Type B pancreatic cell (in vitro differentiated cells): ENCODE measurements around the gene KAZN. TPM values are rescaled to one million over a fixed set of nuclear protein-coding genes. Genes with fewer than 3 reads are reported as not detected.
"Not testable (repeated sequence)": the region's sequence is repeated elsewhere in the genome, so short reads cannot be mapped to it uniquely, and the experiment has no call there.

Experiments used
- DNase-seq: peaks from one replicate; pipeline ENCODE4 v3.0.0; 2021; ENCODE audit warnings: mixed read lengths; ENCODE audit not compliant: unreplicated experiment; ENCODE audit errors: extremely low spot score
- H3K27ac Mint-ChIP-seq: 2 replicates; pipeline ENCODE4 v1.8.0; 2021; ENCODE audit warnings: mild to moderate bottlenecking, mixed read lengths
- H3K27me3 Mint-ChIP-seq: 2 replicates; pipeline ENCODE4 v1.8.0; 2021; ENCODE audit warnings: mixed read lengths
- H3K36me3 Mint-ChIP-seq: 2 replicates; pipeline ENCODE4 v1.8.0; 2021; ENCODE audit warnings: mixed read lengths
- H3K4me1 Mint-ChIP-seq: one replicate; pipeline ENCODE4 v1.8.0; 2021; ENCODE audit warnings: mixed read lengths; ENCODE audit not compliant: unreplicated experiment
- H3K4me3 Mint-ChIP-seq: 2 replicates; pipeline ENCODE4 v1.8.0; 2021; ENCODE audit warnings: mild to moderate bottlenecking, mixed read lengths
- H3K9me3 Mint-ChIP-seq: 2 replicates; pipeline ENCODE4 v1.8.0; 2021; ENCODE audit warnings: mixed read lengths
- CTCF ChIP-seq: fragments of 200-600 bp; sonication (generic); conservative IDR thresholded peaks from 2 replicates; pipeline ENCODE4 v1.5.0; 2021; ENCODE audit warnings: antibody characterized with exemption, mild to moderate bottlenecking
- total RNA-seq: library from RNA; stranded (reverse); gene quantifications from 2 replicates; pipeline ENCODE4 v1.2.1, GENCODE V29; 2021; ENCODE audit warnings: low replicate concordance

KAZN gene
- total RNA-seq, 1 donor from 2014 or later: 33.7 TPM

- DNase-seq: no peak
- peaks cover 7% of the 10 kb centered on the region for H3K27me3 Mint-ChIP-seq
- no peaks in the 10 kb centered on the region for H3K36me3 Mint-ChIP-seq
- no peak overlapping the region for H3K4me3 Mint-ChIP-seq
- H3K4me1 Mint-ChIP-seq: no peaks in the 10 kb centered on the region
- TF ChIP-seq CTCF: no peak
- peaks cover 15% of the 10 kb centered on the region for H3K9me3 Mint-ChIP-seq
- H3K27ac Mint-ChIP-seq: no peak overlapping the region
These were observed 21.2 kb upstream of the KAZN start for GRCh38 chr1:14577261-14577660.

GRCh38 chr1:14578156-14578555 lies 20.3 kb upstream of the KAZN start:
- DNase-seq: no peak
- Mint-ChIP-seq H3K4me1 (no peaks in the 10 kb centered on the region), H3K27me3 (peaks cover 7% of the 10 kb centered on the region), H3K36me3 (no peaks in the 10 kb centered on the region), H3K4me3 (no peak overlapping the region), H3K27ac (no peak overlapping the region), H3K9me3 (peaks cover 15% of the 10 kb centered on the region)
- no peak for TF ChIP-seq CTCF

- H3K4me3 Mint-ChIP-seq, H3K27ac Mint-ChIP-seq, H3K36me3 Mint-ChIP-seq, H3K27me3 Mint-ChIP-seq, DNase-seq, H3K4me1 Mint-ChIP-seq: not testable (repeated sequence)
- peaks cover 15% of the 10 kb centered on the region for H3K9me3 Mint-ChIP-seq
These were observed 18.2 kb upstream of the KAZN start for GRCh38 chr1:14580295-14580694.

- no peak for TF ChIP-seq CTCF
- peaks cover 8% of the 10 kb centered on the region for H3K4me1 Mint-ChIP-seq
- no peaks in the 10 kb centered on the region for H3K36me3 Mint-ChIP-seq
- no peak for DNase-seq
- H3K4me3 Mint-ChIP-seq: no peak overlapping the region
- no peak overlapping the region for H3K27ac Mint-ChIP-seq
- H3K9me3 Mint-ChIP-seq: peaks cover 15% of the 10 kb centered on the region
- H3K27me3 Mint-ChIP-seq: peaks cover 11% of the 10 kb centered on the region
These were observed 17.5 kb upstream of the KAZN start for GRCh38 chr1:14580986-14581385.

- Mint-ChIP-seq H3K27ac (no peak overlapping the region), H3K27me3 (peaks cover 11% of the 10 kb centered on the region)
- no peak for TF ChIP-seq CTCF
These were observed 14.7 kb upstream of the KAZN start for GRCh38 chr1:14583788-14584187.

GRCh38 chr1:14585728-14586127 lies 12.8 kb upstream of the KAZN start:
- H3K27me3 Mint-ChIP-seq: peaks cover 11% of the 10 kb centered on the region

More at GRCh38 chr1:14583788-14584187, 14.7 kb upstream of the KAZN start:
- Mint-ChIP-seq H3K4me1 (peaks cover 17% of the 10 kb centered on the region), H3K9me3 (peaks cover 15% of the 10 kb centered on the region), H3K4me3 (no peak overlapping the region), H3K36me3 (no peaks in the 10 kb centered on the region)
- DNase-seq: no peak

More at GRCh38 chr1:14585728-14586127, 12.8 kb upstream of the KAZN start:
- H3K9me3 Mint-ChIP-seq: peaks cover 13% of the 10 kb centered on the region
- peak overlapping the region; percentile 20 for H3K4me3 Mint-ChIP-seq
- no peak for TF ChIP-seq CTCF
- H3K4me1 Mint-ChIP-seq: peaks cover 20% of the 10 kb centered on the region
- no peaks in the 10 kb centered on the region for H3K36me3 Mint-ChIP-seq
- no peak for DNase-seq
- H3K27ac Mint-ChIP-seq: no peak overlapping the region
